IPS-20b (cell line): ENCODE measurements around the gene GNG2.

ENCODE experiments used
- H3K27ac ChIP-seq: one replicate; pipeline ENCODE4 v1.5.1; 2013; ENCODE audit warnings: low read length
- H3K27me3 ChIP-seq: 2 replicates; pipeline ENCODE4 v1.6.1; 2013; ENCODE audit warnings: mild to moderate bottlenecking, low read length, inconsistent platforms; ENCODE audit not compliant: insufficient read depth
- H3K36me3 ChIP-seq: 2 replicates; pipeline ENCODE4 v1.6.1; 2013; ENCODE audit warnings: low read depth, mild to moderate bottlenecking, inconsistent platforms, low read length, moderate library complexity; ENCODE audit not compliant: insufficient read depth
- H3K4me1 ChIP-seq: 2 replicates; pipeline ENCODE4 v1.6.1; 2013; ENCODE audit warnings: mild to moderate bottlenecking, control low read depth, inconsistent platforms, low read length, moderate library complexity; ENCODE audit not compliant: insufficient read depth
- H3K4me3 ChIP-seq: 2 replicates; pipeline ENCODE4 v1.5.1; 2013; ENCODE audit warnings: mild to moderate bottlenecking, low read length, inconsistent platforms
- H3K9ac ChIP-seq: 2 replicates; pipeline ENCODE4 v1.6.1; 2013; ENCODE audit warnings: low read depth, mild to moderate bottlenecking, inconsistent platforms, low read length, moderate library complexity
- H3K9me3 ChIP-seq: 2 replicates; pipeline ENCODE4 v1.6.1; 2013; ENCODE audit warnings: mild to moderate bottlenecking, low read depth, low read length, inconsistent platforms; ENCODE audit not compliant: insufficient read depth

Gene GNG2

GRCh38 chr14:51834240-51834639 lies 26.2 kb upstream of the GNG2 start:
- H3K9ac ChIP-seq = no peak overlapping the region
- no peak overlapping the region for H3K27ac ChIP-seq
- no peaks in the 10 kb centered on the region for H3K36me3 ChIP-seq
- peaks cover 37% of the 10 kb centered on the region for H3K4me1 ChIP-seq
- H3K9me3 ChIP-seq = no peaks in the 10 kb centered on the region
- no peaks in the 10 kb centered on the region for H3K27me3 ChIP-seq
- H3K4me3 ChIP-seq = no peak overlapping the region

GRCh38 chr14:51836417-51836816 lies 24.0 kb upstream of the GNG2 start:
- Histone ChIP-seq H3K9ac (no peak overlapping the region), H3K27me3 (no peaks in the 10 kb centered on the region), H3K4me1 (peaks cover 40% of the 10 kb centered on the region), H3K9me3 (no peaks in the 10 kb centered on the region), H3K4me3 (no peak overlapping the region), H3K27ac (no peak overlapping the region), H3K36me3 (no peaks in the 10 kb centered on the region)

GRCh38 chr14:51844081-51844881 lies 16.1 kb upstream of the GNG2 start:
- no peak overlapping the region for H3K4me3 ChIP-seq
- no peaks in the 10 kb centered on the region for H3K36me3 ChIP-seq
- no peak overlapping the region for H3K9ac ChIP-seq
- peaks cover 20% of the 10 kb centered on the region for H3K4me1 ChIP-seq
- no peak overlapping the region for H3K27ac ChIP-seq
- H3K9me3 ChIP-seq = no peaks in the 10 kb centered on the region
- H3K27me3 ChIP-seq = no peaks in the 10 kb centered on the region

- Histone ChIP-seq H3K4me1 (peaks cover 18% of the 10 kb centered on the region; the same call in 1 of the 2 replicates), H3K27me3 (no peaks in the 10 kb centered on the region), H3K9ac (no peak overlapping the region; the same call in 1 of the 2 replicates), H3K4me3 (no peak overlapping the region), H3K27ac (no peak overlapping the region), H3K9me3 (no peaks in the 10 kb centered on the region), H3K36me3 (no peaks in the 10 kb centered on the region)
These were observed 14.6 kb upstream of the GNG2 start for GRCh38 chr14:51845811-51846210.

- no peaks in the 10 kb centered on the region for H3K9me3 ChIP-seq
- no peaks in the 10 kb centered on the region for H3K36me3 ChIP-seq
- peak overlapping the region; percentile 17 for H3K27ac ChIP-seq
- no peaks in the 10 kb centered on the region for H3K27me3 ChIP-seq
- H3K4me1 ChIP-seq = peaks cover 18% of the 10 kb centered on the region; the same call in 1 of the 2 replicates
- peak overlapping the region; percentile 29; the same call in 1 of the 2 replicates for H3K9ac ChIP-seq
- peak overlapping the region; percentile 70 for H3K4me3 ChIP-seq
These were observed 13.6 kb upstream of the GNG2 start for GRCh38 chr14:51846631-51847488.

GRCh38 chr14:51847489-51847796 lies 13.0 kb upstream of the GNG2 start:
- peak overlapping the region; percentile 17 for H3K27ac ChIP-seq

GRCh38 chr14:51848120-51848519 lies 12.3 kb upstream of the GNG2 start:
- Histone ChIP-seq H3K27ac (no peak overlapping the region), H3K4me1 (peaks cover 18% of the 10 kb centered on the region; the same call in 1 of the 2 replicates), H3K36me3 (no peaks in the 10 kb centered on the region), H3K9me3 (no peaks in the 10 kb centered on the region), H3K4me3 (no peak overlapping the region), H3K27me3 (no peaks in the 10 kb centered on the region), H3K9ac (no peak overlapping the region)

More at GRCh38 chr14:51847489-51847796, 13.0 kb upstream of the GNG2 start:
- H3K36me3 ChIP-seq = no peaks in the 10 kb centered on the region
- peaks cover 18% of the 10 kb centered on the region; the same call in 1 of the 2 replicates for H3K4me1 ChIP-seq
- H3K27me3 ChIP-seq = no peaks in the 10 kb centered on the region
- H3K4me3 ChIP-seq = peak overlapping the region; percentile 70; the same call in 1 of the 2 replicates
- peak overlapping the region; percentile 29; the same call in 1 of the 2 replicates for H3K9ac ChIP-seq
- H3K9me3 ChIP-seq = no peaks in the 10 kb centered on the region

GRCh38 chr14:51849097-51849496 lies 11.3 kb upstream of the GNG2 start:
- H3K27me3 ChIP-seq = no peaks in the 10 kb centered on the region
- no peak overlapping the region for H3K4me3 ChIP-seq
- H3K36me3 ChIP-seq = no peaks in the 10 kb centered on the region
- H3K27ac ChIP-seq = no peak overlapping the region
- H3K9me3 ChIP-seq = no peaks in the 10 kb centered on the region
- H3K4me1 ChIP-seq = peaks cover 18% of the 10 kb centered on the region; the same call in 1 of the 2 replicates
- H3K9ac ChIP-seq = no peak overlapping the region

- Histone ChIP-seq H3K27me3 (no peaks in the 10 kb centered on the region), H3K9ac (no peak overlapping the region), H3K4me3 (no peak overlapping the region)
These were observed 9.8 kb upstream of the GNG2 start for GRCh38 chr14:51850651-51851050.

GRCh38 chr14:51852541-51852940 lies 7.9 kb upstream of the GNG2 start:
- H3K27ac ChIP-seq = no peak overlapping the region
- no peak overlapping the region for H3K9ac ChIP-seq
- H3K9me3 ChIP-seq = no peaks in the 10 kb centered on the region
- peaks cover under 1% of the 10 kb centered on the region; the same call in 1 of the 2 replicates for H3K4me1 ChIP-seq
- H3K27me3 ChIP-seq = no peaks in the 10 kb centered on the region
- no peaks in the 10 kb centered on the region for H3K36me3 ChIP-seq
- H3K4me3 ChIP-seq = no peak overlapping the region

More at GRCh38 chr14:51850651-51851050, 9.8 kb upstream of the GNG2 start:
- Histone ChIP-seq H3K4me1 (peaks cover 14% of the 10 kb centered on the region; the same call in 1 of the 2 replicates), H3K27ac (no peak overlapping the region), H3K36me3 (no peaks in the 10 kb centered on the region), H3K9me3 (no peaks in the 10 kb centered on the region)

- H3K4me1 ChIP-seq = peaks cover 5% of the 10 kb centered on the region; the same call in 1 of the 2 replicates
- H3K9me3 ChIP-seq = no peaks in the 10 kb centered on the region
- H3K36me3 ChIP-seq = no peaks in the 10 kb centered on the region
- H3K9ac ChIP-seq = no peak overlapping the region
- no peak overlapping the region for H3K27ac ChIP-seq
- H3K4me3 ChIP-seq = no peak overlapping the region
- H3K27me3 ChIP-seq = 0 out of 2 replicates have a peak, but pooled peaks cover 8% of the 10 kb centered on the region
These were observed 5.2 kb upstream of the GNG2 start for GRCh38 chr14:51855234-51855633.
